Panc1 (cell line): ENCODE results near the gene GALNT18. TPM values are rescaled to one million over a fixed set of nuclear protein-coding genes. Genes with fewer than 3 reads are reported as not detected.

Source experiments
- ATAC-seq: fragments of 200-7000 bp; cut with Tn5 transposase; 2 replicates; pipeline ENCODE4 v1.9.1; 2020; ENCODE audit warnings: mild to moderate bottlenecking, moderate library complexity
- BruUV-seq: library from RNA; stranded (reverse); fragments of 400-500 nt; replicated peaks from 2 replicates; lab custom pipeline; 2021; lab: Mats Ljungman, UMichigan
- CTCF ChIA-PET: fragments of 300-600 bp; sonication (Branson Sonifier 250); formaldehyde crosslinking; loops from one replicate; lab custom pipeline; 2022; ENCODE audit warnings: antibody characterized with exemption; lab: Charles Lee
- POLR2A ChIA-PET: fragments of 300-600 bp; sonication (Branson Sonifier 250); formaldehyde crosslinking; loops from one replicate; lab custom pipeline; 2022; ENCODE audit warnings: antibody characterized with exemption; lab: Charles Lee
- DNase-seq: peaks from one replicate; pipeline ENCODE4 v3.0.0-alpha.2; 2010; ENCODE audit warnings: low read depth, low spot score
- H3K27ac ChIP-seq: 2 replicates; pipeline ENCODE4 v1.5.1; 2011; ENCODE audit warnings: mild to moderate bottlenecking, low read length, inconsistent platforms
- H3K27me3 ChIP-seq: fragments of 200-500 bp; sonication (Bioruptor generic); 2 replicates; pipeline ENCODE4 v1.6.0; 2014; ENCODE audit warnings: low read length, inconsistent platforms; ENCODE audit not compliant: control insufficient read depth, insufficient read depth
- H3K36me3 ChIP-seq: fragments of 200-500 bp; sonication (Bioruptor generic); 2 replicates; pipeline ENCODE4 v1.5.1; 2014; ENCODE audit warnings: inconsistent platforms, mild to moderate bottlenecking, low read length, moderate library complexity; ENCODE audit not compliant: control insufficient read depth, insufficient read depth
- H3K4me1 ChIP-seq: 2 replicates; pipeline ENCODE4 v1.5.1; 2011; ENCODE audit warnings: inconsistent platforms, mild to moderate bottlenecking, low read length, moderate library complexity; ENCODE audit not compliant: control insufficient read depth, insufficient read depth
- H3K4me3 ChIP-seq, 2 experiments: 2 replicates each; pipeline ENCODE4 v1.5.1; 2011 to 2012; ENCODE audit warnings: low read depth in 2 of 2, low read length in 2 of 2, mild to moderate bottlenecking in 2 of 2, inconsistent platforms in 1 of 2, moderate library complexity in 1 of 2
- H3K9me3 ChIP-seq: fragments of 200-500 bp; sonication (Bioruptor generic); 2 replicates; pipeline ENCODE4 v1.5.1; 2014; ENCODE audit warnings: low read depth, mild to moderate bottlenecking, inconsistent platforms, low read length, moderate library complexity; ENCODE audit not compliant: control insufficient read depth, insufficient read depth
- POLR2AphosphoS5 ChIP-seq: IDR thresholded peaks from 2 replicates; pipeline ENCODE4 v1.6.1; 2012; ENCODE audit warnings: mild to moderate bottlenecking, low read depth, low read length, moderate library complexity
- SIN3A ChIP-seq: IDR thresholded peaks from 2 replicates; pipeline ENCODE4 v1.6.1; 2012; ENCODE audit warnings: low read depth, mild to moderate bottlenecking, low read length, moderate library complexity, borderline replicate concordance; ENCODE audit not compliant: insufficient read depth
- TCF7L2 ChIP-seq: IDR thresholded peaks from 2 replicates; pipeline ENCODE4 v1.6.1; 2011; ENCODE audit warnings: mild to moderate bottlenecking, low read depth, low read length, inconsistent platforms
- in situ Hi-C: cut with HindIII; loops from 2 replicates; pipeline ENCODE4 v1.10.0; 2016; ENCODE audit warnings: low sequenced_read_pairs, low pct_unique_long_range_greater_than_20kb
- intact Hi-C: fragments of 100-400 bp; cut with micrococcal nuclease; formaldehyde crosslinking; loops from one replicate; pipeline ENCODE4 v1.10.0; 2022; ENCODE audit not compliant: unreplicated experiment
- total RNA-seq: library from RNA; stranded (reverse); gene quantifications from one replicate; pipeline ENCODE4 v1.2.1, GENCODE V29; 2021; ENCODE audit not compliant: unreplicated experiment
- TF ChIP-seq, protein P1 (sequence below), 2 experiments: IDR thresholded peaks; 2 replicates each; pipeline ENCODE4 v1.6.1; 2011 to 2012; ENCODE audit warnings: low read depth in 2 of 2, control low read depth in 1 of 2, low read length in 1 of 2, mild to moderate bottlenecking in 1 of 2, moderate library complexity in 1 of 2; ENCODE audit not compliant: insufficient read depth in 1 of 2
- TF ChIP-seq, protein P2 (sequence below): fragments of 450-650 bp; IDR thresholded peaks from 2 replicates; pipeline ENCODE4 v1.5.1; 2017; ENCODE audit warnings: mild to moderate bottlenecking

GALNT18 gene
- total RNA-seq, 1 experiment from 2014 or later: 8.6 TPM

DNA sequence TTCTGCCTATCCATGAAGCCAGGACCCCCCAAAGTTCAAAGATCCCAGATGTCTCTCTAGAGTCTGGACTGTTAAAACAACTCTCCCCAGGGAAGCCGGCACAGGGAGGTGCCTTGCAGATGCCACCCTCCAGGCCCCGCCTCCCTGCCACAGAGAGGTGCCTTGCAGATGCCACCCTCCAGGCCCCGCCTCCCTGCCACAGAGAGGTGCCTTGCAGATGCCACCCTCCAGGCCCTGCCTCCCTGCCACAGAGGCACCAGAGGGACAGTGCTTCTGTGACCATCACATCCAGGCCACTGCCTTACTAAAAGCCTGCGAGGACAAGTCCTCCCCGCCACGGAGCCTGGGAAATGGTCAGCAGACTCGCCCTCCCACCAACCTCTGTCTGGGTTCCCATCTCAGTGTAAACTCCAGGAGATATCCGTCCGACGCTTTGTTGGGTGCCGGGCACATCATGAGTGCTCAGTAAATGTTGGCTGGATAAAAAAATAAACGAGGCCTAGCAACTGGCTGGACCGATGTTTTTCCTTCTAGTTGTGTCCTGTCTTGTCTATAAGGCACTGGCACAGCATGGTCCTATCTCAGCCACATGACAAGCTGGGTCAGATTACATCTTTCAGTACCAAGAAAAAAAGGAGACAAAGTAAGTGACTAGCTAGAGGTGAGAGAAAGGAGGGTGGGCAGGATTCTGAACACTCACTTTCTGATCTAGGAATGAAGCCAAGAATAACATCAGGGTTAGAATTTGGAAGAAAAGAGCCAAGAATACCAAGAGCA is 177.6 kb downstream of the GALNT18 start:
- POLR2A ChIA-PET: no interaction called here
- intact Hi-C loops: no loop called here
- no peak overlapping the region for H3K27ac ChIP-seq
- H3K4me3 ChIP-seq: no peak overlapping the region
- H3K27me3 ChIP-seq: no peaks in the 10 kb centered on the region
- in situ Hi-C loops: no loop called here
- CTCF ChIA-PET: no interaction called here
- H3K36me3 ChIP-seq: no peaks in the 10 kb centered on the region
- TF ChIP-seq TCF7L2 (no peak), SIN3A (no peak), POLR2AphosphoS5 (no peak)
- TF ChIP-seq, protein P1, sequence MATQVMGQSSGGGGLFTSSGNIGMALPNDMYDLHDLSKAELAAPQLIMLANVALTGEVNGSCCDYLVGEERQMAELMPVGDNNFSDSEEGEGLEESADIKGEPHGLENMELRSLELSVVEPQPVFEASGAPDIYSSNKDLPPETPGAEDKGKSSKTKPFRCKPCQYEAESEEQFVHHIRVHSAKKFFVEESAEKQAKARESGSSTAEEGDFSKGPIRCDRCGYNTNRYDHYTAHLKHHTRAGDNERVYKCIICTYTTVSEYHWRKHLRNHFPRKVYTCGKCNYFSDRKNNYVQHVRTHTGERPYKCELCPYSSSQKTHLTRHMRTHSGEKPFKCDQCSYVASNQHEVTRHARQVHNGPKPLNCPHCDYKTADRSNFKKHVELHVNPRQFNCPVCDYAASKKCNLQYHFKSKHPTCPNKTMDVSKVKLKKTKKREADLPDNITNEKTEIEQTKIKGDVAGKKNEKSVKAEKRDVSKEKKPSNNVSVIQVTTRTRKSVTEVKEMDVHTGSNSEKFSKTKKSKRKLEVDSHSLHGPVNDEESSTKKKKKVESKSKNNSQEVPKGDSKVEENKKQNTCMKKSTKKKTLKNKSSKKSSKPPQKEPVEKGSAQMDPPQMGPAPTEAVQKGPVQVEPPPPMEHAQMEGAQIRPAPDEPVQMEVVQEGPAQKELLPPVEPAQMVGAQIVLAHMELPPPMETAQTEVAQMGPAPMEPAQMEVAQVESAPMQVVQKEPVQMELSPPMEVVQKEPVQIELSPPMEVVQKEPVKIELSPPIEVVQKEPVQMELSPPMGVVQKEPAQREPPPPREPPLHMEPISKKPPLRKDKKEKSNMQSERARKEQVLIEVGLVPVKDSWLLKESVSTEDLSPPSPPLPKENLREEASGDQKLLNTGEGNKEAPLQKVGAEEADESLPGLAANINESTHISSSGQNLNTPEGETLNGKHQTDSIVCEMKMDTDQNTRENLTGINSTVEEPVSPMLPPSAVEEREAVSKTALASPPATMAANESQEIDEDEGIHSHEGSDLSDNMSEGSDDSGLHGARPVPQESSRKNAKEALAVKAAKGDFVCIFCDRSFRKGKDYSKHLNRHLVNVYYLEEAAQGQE (IDR thresholded peaks at IDR 0.05; ENCODE audit: insufficient read depth in 1 of 2, low read depth in 2 of 2, low read length in 1 of 2): no peak
- TF ChIP-seq, protein P2, sequence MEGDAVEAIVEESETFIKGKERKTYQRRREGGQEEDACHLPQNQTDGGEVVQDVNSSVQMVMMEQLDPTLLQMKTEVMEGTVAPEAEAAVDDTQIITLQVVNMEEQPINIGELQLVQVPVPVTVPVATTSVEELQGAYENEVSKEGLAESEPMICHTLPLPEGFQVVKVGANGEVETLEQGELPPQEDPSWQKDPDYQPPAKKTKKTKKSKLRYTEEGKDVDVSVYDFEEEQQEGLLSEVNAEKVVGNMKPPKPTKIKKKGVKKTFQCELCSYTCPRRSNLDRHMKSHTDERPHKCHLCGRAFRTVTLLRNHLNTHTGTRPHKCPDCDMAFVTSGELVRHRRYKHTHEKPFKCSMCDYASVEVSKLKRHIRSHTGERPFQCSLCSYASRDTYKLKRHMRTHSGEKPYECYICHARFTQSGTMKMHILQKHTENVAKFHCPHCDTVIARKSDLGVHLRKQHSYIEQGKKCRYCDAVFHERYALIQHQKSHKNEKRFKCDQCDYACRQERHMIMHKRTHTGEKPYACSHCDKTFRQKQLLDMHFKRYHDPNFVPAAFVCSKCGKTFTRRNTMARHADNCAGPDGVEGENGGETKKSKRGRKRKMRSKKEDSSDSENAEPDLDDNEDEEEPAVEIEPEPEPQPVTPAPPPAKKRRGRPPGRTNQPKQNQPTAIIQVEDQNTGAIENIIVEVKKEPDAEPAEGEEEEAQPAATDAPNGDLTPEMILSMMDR: no peak
- no peaks in the 10 kb centered on the region for H3K9me3 ChIP-seq
- no peak for DNase-seq
- BruUV-seq: no TSS peak
- 0 out of 2 replicates have a peak, but pooled peaks cover 3% of the 10 kb centered on the region for H3K4me1 ChIP-seq
- no peak for ATAC-seq

- Histone ChIP-seq H3K4me1 (0 out of 2 replicates have a peak, but pooled peaks cover 3% of the 10 kb centered on the region), H3K27ac (no peak overlapping the region), H3K27me3 (no peaks in the 10 kb centered on the region), H3K36me3 (no peaks in the 10 kb centered on the region), H3K4me3 (no peak overlapping the region), H3K9me3 (no peaks in the 10 kb centered on the region)
- ATAC-seq: no peak
- DNase-seq: no peak
- intact Hi-C loops (no loop called here), in situ Hi-C loops (no loop called here)
- TF ChIP-seq, protein P1 (IDR thresholded peaks at IDR 0.05; ENCODE audit: insufficient read depth in 1 of 2, low read depth in 2 of 2, low read length in 1 of 2): no peak
- TF ChIP-seq POLR2AphosphoS5: no peak
- TF ChIP-seq TCF7L2: no peak
- TF ChIP-seq, protein P2: no peak
- no peak for TF ChIP-seq SIN3A
- ChIA-PET POLR2A (no interaction called here), CTCF (no interaction called here)
- BruUV-seq: no TSS peak
Observed at GRCh38 chr11:11442791-11443190, 179.0 kb downstream of the GALNT18 start.
